GM12874 (cell line): ENCODE measurements around the gene RASSF5.

ENCODE experiments used
- CTCF ChIP-seq: IDR thresholded peaks from 2 replicates; pipeline ENCODE4 v1.5.1; 2011; ENCODE audit warnings: low read depth, mild to moderate bottlenecking, control low read depth, low read length, moderate library complexity; ENCODE audit not compliant: insufficient read depth

The RASSF5 gene

GRCh38 chr1:206563367-206564207 lies 56.3 kb downstream of the RASSF5 start:
- no peak for TF ChIP-seq CTCF

DNA sequence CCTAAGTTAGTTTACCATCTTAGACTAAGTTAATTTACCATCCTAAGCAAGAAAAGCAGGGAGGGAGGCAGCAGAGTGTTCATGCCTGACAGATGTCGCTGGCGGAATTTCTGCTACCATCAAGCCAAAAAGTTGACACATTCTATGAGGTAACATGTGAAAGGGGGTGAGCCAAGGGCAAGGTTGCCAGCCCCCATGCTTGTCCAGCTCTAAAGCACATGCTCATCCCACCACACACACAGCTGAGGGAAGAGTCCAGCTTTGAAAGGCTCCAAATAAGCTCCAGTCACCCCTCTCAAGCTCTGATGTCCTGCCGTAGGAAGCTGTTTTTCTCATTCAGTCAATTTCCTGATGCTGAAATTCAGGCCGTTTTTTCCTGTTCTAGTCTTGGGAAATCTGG lies 58.7 kb downstream of the RASSF5 start:
- TF ChIP-seq CTCF = no peak

GRCh38 chr1:206566999-206567398 lies 59.7 kb downstream of the RASSF5 start:
- TF ChIP-seq CTCF = no peak

- no peak for TF ChIP-seq CTCF
Measured at GRCh38 chr1:206568256-206568655, 60.9 kb downstream of the RASSF5 start.

- no peak for TF ChIP-seq CTCF
Measured at GRCh38 chr1:206568779-206569352, 61.5 kb downstream of the RASSF5 start.

GRCh38 chr1:206569556-206569955 lies 62.2 kb downstream of the RASSF5 start:
- TF ChIP-seq CTCF = no peak

- no peak for TF ChIP-seq CTCF
Measured at GRCh38 chr1:206570529-206570928, 63.2 kb downstream of the RASSF5 start.
